HEK293T (cell line): Measurements from ENCODE around the gene ARHGAP40.

Experiments used
- BHLHE40 ChIP-seq: fragments of 450-650 bp; IDR thresholded peaks from 2 replicates; pipeline ENCODE4 v1.6.1; 2016; ENCODE audit warnings: mild to moderate bottlenecking, moderate library complexity, borderline replicate concordance
- CTBP1 ChIP-seq: fragments of 450-650 bp; IDR thresholded peaks from 2 replicates; pipeline ENCODE4 v1.6.1; 2016; ENCODE audit warnings: borderline replicate concordance
- ELF4 ChIP-seq: fragments of 450-650 bp; IDR thresholded peaks from 2 replicates; pipeline ENCODE4 v1.6.1; 2017; ENCODE audit warnings: antibody characterized with exemption
- FOXA1 ChIP-seq: fragments of 450-650 bp; IDR thresholded peaks from 2 replicates; pipeline ENCODE4 v1.6.1; 2016; ENCODE audit warnings: mild to moderate bottlenecking
- FOXK2 ChIP-seq: fragments of 450-650 bp; IDR thresholded peaks from 2 replicates; pipeline ENCODE4 v1.6.1; 2016; ENCODE audit warnings: mild to moderate bottlenecking
- FOXM1 ChIP-seq: fragments of 450-650 bp; IDR thresholded peaks from 2 replicates; pipeline ENCODE4 v1.6.1; 2017; ENCODE audit warnings: mild to moderate bottlenecking, borderline replicate concordance
- HDGF ChIP-seq: fragments of 450-650 bp; IDR thresholded peaks from 2 replicates; pipeline ENCODE4 v1.6.1; 2017; ENCODE audit warnings: antibody characterized with exemption, borderline replicate concordance
- LEF1 ChIP-seq: fragments of 450-650 bp; IDR thresholded peaks from 2 replicates; pipeline ENCODE4 v1.6.1; 2017; ENCODE audit warnings: mild to moderate bottlenecking, borderline replicate concordance
- NFRKB ChIP-seq: fragments of 450-650 bp; IDR thresholded peaks from 2 replicates; pipeline ENCODE4 v1.6.1; 2016; ENCODE audit warnings: mild to moderate bottlenecking, moderate library complexity
- SP1 ChIP-seq: fragments of 450-650 bp; IDR thresholded peaks from 2 replicates; pipeline ENCODE4 v1.6.1; 2017
- SUZ12 ChIP-seq: fragments of 450-650 bp; IDR thresholded peaks from 2 replicates; pipeline ENCODE4 v1.6.1; 2016; ENCODE audit warnings: mild to moderate bottlenecking
- TARDBP ChIP-seq: fragments of 450-650 bp; IDR thresholded peaks from 2 replicates; pipeline ENCODE4 v1.6.1; 2016
- ZNF384 ChIP-seq: fragments of 450-650 bp; IDR thresholded peaks from 2 replicates; pipeline ENCODE4 v1.6.1; 2016

GRCh38 chr20:38698541-38698940 lies 96.9 kb downstream of the ARHGAP40 start:
- TF ChIP-seq FOXA1, result no peak
- TF ChIP-seq NFRKB, result no peak
- no peak for TF ChIP-seq CTBP1
- TF ChIP-seq FOXK2, result no peak
- TF ChIP-seq BHLHE40, result no peak
- TF ChIP-seq ZNF384, result no peak
- no peak for TF ChIP-seq ELF4
- no peak for TF ChIP-seq LEF1
- TF ChIP-seq SUZ12, result no peak
- TF ChIP-seq SP1, result no peak
- TF ChIP-seq TARDBP, result no peak
- no peak for TF ChIP-seq FOXM1
- TF ChIP-seq HDGF, result no peak
